MM.1S (cell line): Measurements from ENCODE around the gene G3BP1.

ENCODE experiments used
- DNase-seq: peaks from one replicate; pipeline ENCODE4 v3.0.0-alpha.2; 2015
- H2AFZ ChIP-seq: fragments of 300-600 bp; sonication (generic); 2 replicates; pipeline ENCODE4 v1.6.0; 2016; ENCODE audit warnings: antibody characterized with exemption, low read length
- H3F3A ChIP-seq: fragments of 300-600 bp; sonication (generic); 2 replicates; pipeline ENCODE4 v1.6.1; 2016; ENCODE audit warnings: mild to moderate bottlenecking, antibody characterized with exemption, low read length, moderate library complexity, mixed read lengths; ENCODE audit not compliant: insufficient read depth
- H3K27ac ChIP-seq: fragments of 300-600 bp; sonication (generic); 2 replicates; pipeline ENCODE4 v1.5.1; 2016; ENCODE audit warnings: mild to moderate bottlenecking, low read length
- H3K27me3 ChIP-seq: fragments of 300-600 bp; sonication (generic); replicated peaks from 2 replicates; pipeline ENCODE4 v1.6.0; 2016; ENCODE audit warnings: low read length; ENCODE audit not compliant: insufficient read depth
- H3K36me3 ChIP-seq: fragments of 300-600 bp; sonication (generic); replicated peaks from 2 replicates; pipeline ENCODE4 v1.6.1; 2016; ENCODE audit warnings: mild to moderate bottlenecking, low read length, mixed read lengths; ENCODE audit not compliant: insufficient read depth
- H3K4me1 ChIP-seq: fragments of 300-600 bp; sonication (generic); 2 replicates; pipeline ENCODE4 v1.6.1; 2016; ENCODE audit warnings: low read length, mixed read lengths
- H3K4me2 ChIP-seq: fragments of 300-600 bp; sonication (generic); 2 replicates; pipeline ENCODE4 v1.6.0; 2016; ENCODE audit warnings: low read depth, low read length
- H3K4me3 ChIP-seq: fragments of 300-600 bp; sonication (generic); 2 replicates; pipeline ENCODE4 v1.5.1; 2016; ENCODE audit warnings: low read length, mixed read lengths
- H3K79me2 ChIP-seq: fragments of 300-600 bp; sonication (generic); 2 replicates; pipeline ENCODE4 v1.6.1; 2016; ENCODE audit warnings: mixed run types, low read length, mixed read lengths
- H3K9ac ChIP-seq: fragments of 300-600 bp; sonication (generic); 2 replicates; pipeline ENCODE4 v1.6.1; 2016; ENCODE audit warnings: low read length, mixed read lengths
- H3K9me2 ChIP-seq: fragments of 300-600 bp; sonication (generic); replicated peaks from 2 replicates; pipeline ENCODE4 v1.6.1; 2016; ENCODE audit warnings: mild to moderate bottlenecking, low read length, mixed read lengths; ENCODE audit not compliant: insufficient read depth
- H3K9me3 ChIP-seq: fragments of 300-600 bp; sonication (generic); replicated peaks from 2 replicates; pipeline ENCODE4 v1.6.1; 2016; ENCODE audit warnings: mild to moderate bottlenecking, low read length, mixed read lengths; ENCODE audit not compliant: insufficient read depth
- H4K20me1 ChIP-seq: fragments of 300-600 bp; sonication (generic); 2 replicates; pipeline ENCODE4 v1.6.1; 2016; ENCODE audit warnings: mild to moderate bottlenecking, low read length, moderate library complexity, mixed read lengths; ENCODE audit not compliant: insufficient read depth
- EZH2 ChIP-seq: fragments of 300-600 bp; sonication (generic); optimal IDR thresholded peaks from 2 replicates; pipeline ENCODE3; 2017; ENCODE audit warnings: low read depth, mild to moderate bottlenecking, antibody characterized with exemption, low read length, mixed read lengths
- EZH2phosphoT487 ChIP-seq: fragments of 300-600 bp; sonication (generic); IDR thresholded peaks from 2 replicates; pipeline ENCODE4 v1.6.1; 2018; ENCODE audit warnings: antibody characterized with exemption, low read length
- TF ChIP-seq, protein P1 (sequence below): fragments of 300-600 bp; sonication (generic); IDR thresholded peaks from 2 replicates; pipeline ENCODE4 v1.5.1; 2016; ENCODE audit warnings: antibody characterized with exemption, low read length, mixed read lengths

The G3BP1 gene

GRCh38 chr5:151730381-151730780 is 41.4 kb upstream of the G3BP1 start:
- Histone ChIP-seq H3K27ac (no peak overlapping the region), H2AFZ (no peak overlapping the region), H3K9me3 (no peaks in the 10 kb centered on the region), H3K79me2 (no peaks in the 10 kb centered on the region), H3K27me3 (no peaks in the 10 kb centered on the region), H3F3A (no peaks in the 10 kb centered on the region), H4K20me1 (no peaks in the 10 kb centered on the region), H3K9me2 (no peaks in the 10 kb centered on the region), H3K4me2 (no peak overlapping the region), H3K4me1 (no peaks in the 10 kb centered on the region), H3K36me3 (no peaks in the 10 kb centered on the region), H3K4me3 (no peak overlapping the region), H3K9ac (no peak overlapping the region)
- TF ChIP-seq EZH2phosphoT487 (no peak), EZH2 (no peak)
- TF ChIP-seq, protein P1, sequence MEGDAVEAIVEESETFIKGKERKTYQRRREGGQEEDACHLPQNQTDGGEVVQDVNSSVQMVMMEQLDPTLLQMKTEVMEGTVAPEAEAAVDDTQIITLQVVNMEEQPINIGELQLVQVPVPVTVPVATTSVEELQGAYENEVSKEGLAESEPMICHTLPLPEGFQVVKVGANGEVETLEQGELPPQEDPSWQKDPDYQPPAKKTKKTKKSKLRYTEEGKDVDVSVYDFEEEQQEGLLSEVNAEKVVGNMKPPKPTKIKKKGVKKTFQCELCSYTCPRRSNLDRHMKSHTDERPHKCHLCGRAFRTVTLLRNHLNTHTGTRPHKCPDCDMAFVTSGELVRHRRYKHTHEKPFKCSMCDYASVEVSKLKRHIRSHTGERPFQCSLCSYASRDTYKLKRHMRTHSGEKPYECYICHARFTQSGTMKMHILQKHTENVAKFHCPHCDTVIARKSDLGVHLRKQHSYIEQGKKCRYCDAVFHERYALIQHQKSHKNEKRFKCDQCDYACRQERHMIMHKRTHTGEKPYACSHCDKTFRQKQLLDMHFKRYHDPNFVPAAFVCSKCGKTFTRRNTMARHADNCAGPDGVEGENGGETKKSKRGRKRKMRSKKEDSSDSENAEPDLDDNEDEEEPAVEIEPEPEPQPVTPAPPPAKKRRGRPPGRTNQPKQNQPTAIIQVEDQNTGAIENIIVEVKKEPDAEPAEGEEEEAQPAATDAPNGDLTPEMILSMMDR = no peak
- no peak for DNase-seq

GRCh38 chr5:151733358-151734063 is 38.2 kb upstream of the G3BP1 start:
- H4K20me1 ChIP-seq = no peaks in the 10 kb centered on the region
- H3K79me2 ChIP-seq = peaks cover 10% of the 10 kb centered on the region; the same call in 1 of the 2 replicates
- no peak for DNase-seq
- no peak overlapping the region for H3K4me2 ChIP-seq
- H3K27me3 ChIP-seq = no peaks in the 10 kb centered on the region
- no peak overlapping the region for H3K4me3 ChIP-seq
- H2AFZ ChIP-seq = no peak overlapping the region
- no peaks in the 10 kb centered on the region for H3K4me1 ChIP-seq
- no peaks in the 10 kb centered on the region for H3K36me3 ChIP-seq
- H3K9me3 ChIP-seq = no peaks in the 10 kb centered on the region
- no peaks in the 10 kb centered on the region for H3F3A ChIP-seq
- H3K9me2 ChIP-seq = no peaks in the 10 kb centered on the region
- TF ChIP-seq, protein P1 = no peak
- TF ChIP-seq EZH2phosphoT487 = no peak
- no peak for TF ChIP-seq EZH2
- H3K27ac ChIP-seq = no peak overlapping the region
- no peak overlapping the region for H3K9ac ChIP-seq

GRCh38 chr5:151734064-151734408 is 37.7 kb upstream of the G3BP1 start:
- H2AFZ ChIP-seq = no peak overlapping the region
- H3K4me2 ChIP-seq = no peak overlapping the region
- H3K9ac ChIP-seq = no peak overlapping the region
- no peaks in the 10 kb centered on the region for H3K4me1 ChIP-seq
- H3K4me3 ChIP-seq = no peak overlapping the region
- H3K27me3 ChIP-seq = no peaks in the 10 kb centered on the region
- peaks cover 10% of the 10 kb centered on the region; the same call in 1 of the 2 replicates for H3K79me2 ChIP-seq
- H3F3A ChIP-seq = no peaks in the 10 kb centered on the region
- no peaks in the 10 kb centered on the region for H3K9me2 ChIP-seq
- TF ChIP-seq EZH2 (no peak), EZH2phosphoT487 (no peak)
- TF ChIP-seq, protein P1 = no peak
- no peak overlapping the region for H3K27ac ChIP-seq
- no peaks in the 10 kb centered on the region for H3K36me3 ChIP-seq
- DNase-seq = no peak
- no peaks in the 10 kb centered on the region for H4K20me1 ChIP-seq
- H3K9me3 ChIP-seq = no peaks in the 10 kb centered on the region
